Posterior vena cava (tissue), 2 donors: ENCODE measurements around the gene ZBTB25. TPM values are rescaled to one million over a fixed set of nuclear protein-coding genes. Genes with fewer than 3 reads are reported as not detected.
A peak's percentile ranks its signal among the peaks of the same experiment; 100 is the strongest.
"Not testable (repeated sequence)": the region's sequence is repeated elsewhere in the genome, so short reads cannot be mapped to it uniquely, and the experiment has no call there.

Experiments
- DNase-seq: peaks from one replicate; pipeline ENCODE4 v3.0.0-alpha.2; 2020; ENCODE audit warnings: low spot score
- intact Hi-C, 2 donors: fragments of 100-400 bp; cut with DNase I; formaldehyde crosslinking; loops; one replicate each; pipeline versions ENCODE4 v1.14.1 to v1.14.2; 2022 to 2023
- total RNA-seq, 2 donors: library from RNA; stranded (reverse); fragmentation: NEBNext Ultra II Directional; extraction: Animal tissue kit (Norgen Biotek cat#: 25700); gene quantifications; one replicate each; pipeline ENCODE4 v1.2.1, GENCODE V29; 2021
- donor health status: DM: yes; HTN: yes; CAD: no.
- donor health status: DM: yes; HTN: yes; CAD: no.

The ZBTB25 gene
- total RNA-seq, 2 donors from 2014 or later = 13.3 to 14.1 TPM

DNA sequence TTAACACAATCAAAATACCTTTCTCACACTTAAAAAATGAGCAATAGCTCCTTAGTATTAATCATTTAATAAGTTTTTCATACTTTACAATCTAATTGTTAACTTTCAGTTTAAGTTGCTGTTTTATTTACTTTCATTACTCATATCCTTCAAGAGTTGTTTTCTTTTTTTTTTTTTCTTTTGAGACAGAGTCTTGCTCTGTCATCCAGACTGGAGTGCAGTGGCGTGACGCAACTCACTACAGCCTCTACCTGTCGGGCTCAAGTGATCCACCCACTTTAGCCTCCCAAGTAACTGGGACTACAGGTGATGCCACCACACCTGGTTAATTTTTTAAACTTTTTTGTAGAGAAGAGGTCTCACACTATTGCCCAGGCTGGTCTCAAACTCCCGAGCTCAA is 17.1 kb upstream of the ZBTB25 start:
- DNase-seq = no peak
- intact Hi-C loops = no loop called here

DNA sequence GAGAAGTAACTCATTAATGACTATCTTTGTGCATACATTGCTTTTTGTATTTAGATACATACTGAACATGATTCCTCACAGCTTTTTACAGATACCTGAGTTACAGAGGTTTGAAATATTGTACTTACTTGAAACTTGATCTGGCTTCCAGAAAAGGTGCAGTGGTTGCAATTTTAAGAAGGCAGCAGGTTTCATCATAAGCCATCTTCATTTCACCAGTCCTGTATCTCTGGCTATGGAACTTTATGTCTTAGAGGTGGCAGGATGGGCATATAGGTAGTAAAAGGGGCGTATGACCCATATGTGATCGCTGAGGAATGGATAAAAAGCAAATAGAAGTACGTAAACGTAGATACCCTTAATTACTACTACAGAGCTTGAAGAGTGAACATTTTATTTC is 14.6 kb upstream of the ZBTB25 start:
- intact Hi-C loops = no loop called here

DNA sequence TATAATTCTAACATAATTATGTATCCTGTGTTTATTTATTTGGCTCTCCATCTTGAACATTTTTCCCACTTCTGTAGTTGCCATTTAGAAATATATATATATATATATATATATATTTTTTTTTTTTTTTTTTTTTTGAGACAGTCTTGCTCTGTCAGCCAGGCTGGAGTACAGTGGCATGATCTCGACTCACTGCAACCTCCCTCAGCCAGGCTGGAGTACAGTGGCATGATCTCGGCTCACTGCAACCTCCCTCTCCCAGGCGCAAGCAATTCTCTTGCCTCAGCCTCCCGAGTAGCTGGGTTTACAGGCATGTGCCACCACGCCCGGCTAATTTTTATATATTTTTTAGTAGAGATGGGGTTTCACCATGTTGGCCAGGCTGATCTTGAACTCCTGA is 14.0 kb upstream of the ZBTB25 start:
- intact Hi-C loops, DNase-seq: not testable (repeated sequence)

More for the DNA sequence above, 14.6 kb upstream of the ZBTB25 start:
- no peak for DNase-seq

DNA sequence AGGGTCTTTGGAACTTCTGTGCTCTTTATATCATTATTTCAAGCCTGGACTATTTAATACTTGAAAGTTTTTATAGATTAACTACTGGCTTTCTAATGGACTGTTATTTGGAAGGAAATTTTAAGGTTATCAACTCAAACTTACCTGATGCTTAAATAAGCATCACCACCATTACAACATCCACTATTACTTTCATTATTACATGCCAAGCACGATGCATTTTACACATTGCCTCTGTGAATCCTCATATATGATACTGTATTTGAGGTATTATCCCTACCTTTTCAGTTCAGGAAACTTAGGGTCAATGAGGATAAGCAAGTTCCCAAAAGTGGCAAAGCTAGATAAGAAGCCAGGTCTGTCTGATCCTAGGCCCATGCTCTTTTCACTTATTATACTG is 13.3 kb upstream of the ZBTB25 start:
- intact Hi-C loops = no loop called here
- no peak for DNase-seq

DNA sequence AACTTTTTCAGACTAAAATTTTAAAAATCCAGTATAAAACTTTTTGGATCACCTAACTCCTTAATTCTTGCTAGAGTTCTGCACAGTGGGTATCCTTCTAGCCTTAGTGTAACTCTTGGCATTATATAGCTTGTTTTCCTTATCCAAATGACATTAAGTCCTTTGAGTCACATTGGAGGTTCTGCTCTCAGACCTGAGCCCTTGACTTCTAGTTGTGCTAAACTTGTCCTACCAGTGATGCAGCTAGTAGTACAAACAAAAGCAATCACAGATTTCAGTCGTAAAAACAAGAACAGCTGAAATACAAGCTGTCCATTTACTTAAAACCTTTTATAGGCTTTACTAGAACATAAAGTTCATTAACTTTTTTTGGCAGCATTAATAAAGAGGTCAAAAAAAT is 11.4 kb upstream of the ZBTB25 start:
- intact Hi-C loops = no loop called here
- DNase-seq = no peak

DNA sequence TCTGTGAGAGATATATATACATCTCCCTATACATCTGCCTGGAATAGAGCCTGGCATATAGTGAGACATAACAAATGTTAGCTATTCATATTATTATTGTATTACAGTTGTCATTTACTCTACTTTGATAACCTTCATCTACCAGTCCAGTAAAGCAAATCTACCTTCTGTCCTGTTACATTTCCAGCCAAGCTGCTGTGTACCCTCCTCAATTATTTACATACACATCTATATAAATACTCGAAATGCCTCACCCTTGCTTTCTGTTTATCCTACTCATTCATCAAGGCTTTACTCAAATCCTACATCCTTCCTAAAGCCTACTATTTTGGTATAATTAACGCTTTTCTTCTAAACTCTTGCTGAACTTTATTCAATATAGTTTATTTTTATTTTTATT is 9.6 kb upstream of the ZBTB25 start:
- intact Hi-C loops = no loop called here
- DNase-seq = no peak

DNA sequence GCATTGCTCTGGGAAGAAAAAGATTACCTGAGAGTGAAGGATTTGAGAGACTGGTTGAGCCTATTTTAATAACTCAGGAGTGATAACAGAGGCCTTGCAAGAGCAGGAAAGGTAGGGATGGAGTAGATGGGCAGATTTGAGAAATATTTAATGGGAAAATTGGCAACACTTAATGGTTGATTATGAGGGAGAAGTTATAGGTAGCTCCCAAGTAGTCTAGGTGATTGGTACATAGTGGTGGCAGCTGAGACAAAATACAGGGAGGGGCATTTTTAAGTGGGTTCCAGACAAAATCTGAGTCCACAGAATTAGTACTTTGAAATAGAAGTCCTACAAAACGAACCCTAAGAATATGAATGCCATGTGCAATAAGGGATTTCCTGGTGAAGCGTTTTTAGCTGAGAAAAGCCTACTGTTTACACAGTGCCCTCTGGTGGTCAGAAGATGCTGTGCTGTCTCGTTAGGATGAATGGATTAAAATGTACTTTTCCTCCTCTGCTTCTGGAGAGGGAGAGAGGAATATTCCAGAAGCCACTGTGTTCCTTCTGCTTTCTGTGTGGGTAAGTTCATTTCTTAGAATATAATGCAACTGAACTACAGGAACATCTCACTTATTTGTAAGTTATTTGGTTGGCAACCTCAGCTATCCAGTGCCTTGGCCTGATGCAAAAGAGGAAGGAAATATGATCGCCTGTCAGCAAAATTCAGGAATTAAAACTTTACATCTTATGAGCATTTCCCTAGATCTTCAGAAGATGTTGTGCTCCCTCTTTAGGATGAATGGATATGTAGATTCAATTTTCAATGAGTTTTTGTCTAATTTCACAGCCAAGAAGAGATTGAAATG is 7.4 kb upstream of the ZBTB25 start:
- no peak for DNase-seq
- intact Hi-C loops = no loop called here

DNA sequence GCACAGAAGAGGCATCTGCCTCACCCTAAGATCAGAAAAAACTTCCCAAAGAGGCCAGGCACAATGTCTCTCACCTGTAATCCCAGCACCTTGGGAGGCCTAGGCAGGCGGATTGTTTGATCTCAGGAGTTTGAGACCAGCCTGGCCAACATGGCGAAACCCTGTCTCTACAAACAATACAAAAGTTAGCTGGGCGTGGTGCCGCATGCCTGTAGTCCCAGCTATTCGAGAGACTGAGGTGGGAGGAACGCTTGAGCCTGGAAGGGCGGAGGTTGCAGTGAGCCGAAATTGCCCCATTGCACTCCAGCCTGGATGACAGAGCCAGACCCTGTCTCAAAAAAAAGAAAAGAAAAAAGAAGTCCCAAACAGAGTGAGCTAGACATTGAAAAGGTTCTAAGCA is 5.4 kb upstream of the ZBTB25 start:
- DNase-seq = no peak
- intact Hi-C loops = no loop called here

DNA sequence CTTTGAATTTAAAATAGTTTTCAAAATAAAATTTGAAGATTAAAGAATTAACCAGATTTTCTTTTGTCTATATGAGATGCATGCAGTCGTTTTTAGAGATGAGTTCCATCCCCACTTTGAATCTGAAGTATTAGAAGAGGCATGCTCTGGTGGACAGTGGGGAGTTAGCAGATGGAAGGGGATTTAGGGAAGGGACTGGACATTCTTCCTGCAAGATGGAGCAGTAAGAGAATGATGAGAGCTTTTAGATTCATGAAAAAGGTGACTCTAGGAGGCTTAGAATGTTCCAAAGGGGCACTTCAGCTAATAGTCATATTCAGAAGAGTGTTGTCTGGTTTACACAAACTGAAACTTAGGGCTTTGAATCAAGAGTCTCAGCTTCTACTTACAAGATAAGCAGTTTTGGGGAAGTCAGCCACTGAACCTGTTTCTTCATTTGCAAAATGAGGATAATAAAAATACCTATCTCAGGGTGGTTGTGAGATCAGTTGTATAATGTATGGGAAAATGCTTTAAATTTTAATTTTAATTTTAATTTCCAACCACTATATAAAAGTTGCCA is 4.7 kb upstream of the ZBTB25 start:
- intact Hi-C loops = no loop called here

DNA sequence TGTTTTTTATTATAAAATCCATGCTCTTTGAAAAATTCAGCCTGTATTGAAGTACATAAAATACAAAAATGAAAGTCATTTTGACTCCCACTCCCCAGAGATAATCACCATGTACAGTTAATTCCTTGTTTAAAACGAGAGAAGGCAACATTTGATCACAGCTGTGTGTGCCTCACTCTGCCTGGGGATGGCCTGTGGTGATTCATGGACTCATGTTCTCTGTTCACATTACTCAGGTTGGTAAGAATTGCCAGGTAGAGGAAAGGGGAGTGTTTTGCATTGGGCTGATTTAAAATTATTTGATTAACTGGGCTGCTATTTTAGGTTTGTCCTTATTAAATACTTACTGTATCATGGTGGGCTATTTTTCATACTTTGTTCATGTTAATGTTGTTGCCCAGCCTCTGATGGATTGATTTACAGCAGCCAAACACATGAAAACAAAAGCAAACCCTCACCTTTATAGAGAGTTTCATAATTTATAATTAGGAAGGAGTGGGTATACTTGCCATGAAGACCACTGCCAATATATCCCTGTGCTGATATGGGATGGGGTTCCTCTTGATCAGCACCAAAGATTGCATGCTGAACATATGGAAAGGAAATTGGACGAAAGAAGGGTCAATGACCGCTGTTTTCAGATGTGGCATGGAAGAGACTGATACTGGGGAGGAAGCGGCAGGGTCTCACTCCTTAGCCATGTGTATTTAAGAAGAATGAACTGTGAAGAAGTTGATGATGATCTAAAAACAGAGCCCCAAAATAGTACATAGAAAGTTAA is 3.9 kb upstream of the ZBTB25 start:
- DNase-seq = no peak
- intact Hi-C loops = no loop called here

More for the DNA sequence above, 4.7 kb upstream of the ZBTB25 start:
- DNase-seq = no peak

DNA sequence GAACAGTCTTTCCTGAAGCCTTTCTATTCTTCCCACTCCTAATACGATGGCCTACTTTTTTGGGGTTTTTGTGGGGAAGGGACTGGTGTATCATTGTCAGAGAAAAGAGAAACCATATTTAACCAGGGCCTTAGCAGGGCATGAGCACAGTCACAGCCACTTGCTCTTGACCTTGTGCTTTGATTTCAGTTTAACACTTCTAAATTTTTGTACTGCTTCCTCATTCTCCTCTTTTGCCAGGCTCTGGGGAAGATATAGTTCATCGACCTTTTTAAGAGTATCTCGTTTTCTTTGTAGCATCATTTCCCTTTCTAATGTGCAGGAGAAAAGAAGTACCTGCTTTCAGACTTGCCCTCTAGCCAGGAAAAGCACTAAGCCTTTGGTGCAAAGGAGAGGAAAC is 3.1 kb upstream of the ZBTB25 start:
- intact Hi-C loops = no loop called here
- DNase-seq = no peak

DNA sequence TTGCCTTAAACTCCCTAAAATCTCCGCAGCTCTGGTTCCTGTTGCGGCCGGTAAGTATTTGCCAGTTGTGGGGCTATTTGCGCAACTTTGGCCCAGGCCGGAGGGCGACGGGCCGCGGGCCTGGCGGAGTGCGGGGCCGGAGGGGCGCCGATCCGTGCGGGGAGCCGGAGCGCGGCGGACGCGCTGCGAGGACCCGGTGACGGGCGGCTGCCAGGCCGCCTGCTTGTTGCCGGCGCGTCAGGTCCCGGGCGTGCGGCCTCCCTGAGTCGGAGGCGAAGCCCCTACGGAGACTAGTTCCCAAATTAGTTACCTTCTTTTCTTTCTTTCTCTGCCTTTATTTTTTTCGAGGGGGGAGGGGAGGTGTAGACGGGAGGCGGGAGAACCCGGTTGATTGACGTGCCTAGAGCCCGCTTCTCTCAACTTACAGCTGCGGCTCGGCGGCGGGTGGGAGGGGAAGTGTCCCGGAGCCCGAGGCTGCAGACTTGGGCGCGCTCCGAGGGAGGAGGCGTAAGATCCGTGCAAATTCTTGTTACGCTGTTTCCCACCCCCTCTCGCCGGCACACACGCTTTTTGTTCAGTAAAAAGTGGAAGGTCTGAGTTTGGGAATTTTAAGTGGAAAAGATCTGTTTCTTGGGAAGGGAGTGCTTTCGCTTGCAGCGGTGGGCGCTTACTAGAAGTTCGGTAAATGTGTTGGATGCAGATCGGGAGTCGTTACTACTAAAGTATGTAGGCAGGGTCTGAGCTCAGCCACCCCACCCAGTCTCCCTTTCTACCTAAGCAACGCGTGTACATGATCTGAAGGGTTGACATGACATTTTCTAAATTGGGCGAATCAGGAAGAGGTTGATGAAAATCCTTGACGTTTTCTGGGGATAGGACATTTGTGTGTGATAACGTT is 1.5 kb upstream of the ZBTB25 start:
- intact Hi-C loops = no loop called here
- peak; percentile 96 for DNase-seq

DNA sequence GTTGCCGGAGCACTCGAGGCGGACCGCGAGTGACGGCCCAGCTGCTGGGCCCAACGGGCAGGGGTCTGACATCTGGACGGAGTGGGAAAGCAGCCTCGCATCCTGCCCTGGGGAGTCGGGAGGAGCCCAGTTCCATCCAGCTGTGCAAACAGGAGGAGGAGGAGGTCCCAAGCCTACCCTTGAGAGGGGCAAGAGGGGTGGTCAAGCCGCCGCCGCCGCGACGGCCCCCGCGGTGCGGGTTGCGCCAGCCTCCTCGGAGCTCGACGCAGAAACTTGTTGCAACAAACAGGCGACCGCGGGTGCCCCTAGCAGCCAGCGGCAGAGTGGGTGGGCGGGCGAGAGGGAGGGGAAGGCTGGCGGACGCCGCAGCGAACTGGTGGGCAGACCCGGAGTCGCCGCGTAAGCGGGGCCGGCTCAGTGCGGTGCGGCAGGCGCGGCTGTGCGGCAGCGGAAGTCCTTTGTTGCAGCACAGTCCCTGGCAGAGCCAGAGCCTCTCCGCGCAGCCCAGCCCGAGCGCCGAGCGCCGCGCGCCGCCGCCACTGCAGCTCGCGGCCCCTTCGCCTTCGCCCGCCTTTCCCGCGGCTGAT is 765 bp upstream of the ZBTB25 start, which contains the start of gene ZBTB1:
ZBTB1 (plus strand) TSS at position 461 of the 587 bp plus-strand sequence. CDS start 16,735 bp downstream, outside the sequence.
- peak; percentile 96 for DNase-seq
- intact Hi-C loops = no loop called here

DNA sequence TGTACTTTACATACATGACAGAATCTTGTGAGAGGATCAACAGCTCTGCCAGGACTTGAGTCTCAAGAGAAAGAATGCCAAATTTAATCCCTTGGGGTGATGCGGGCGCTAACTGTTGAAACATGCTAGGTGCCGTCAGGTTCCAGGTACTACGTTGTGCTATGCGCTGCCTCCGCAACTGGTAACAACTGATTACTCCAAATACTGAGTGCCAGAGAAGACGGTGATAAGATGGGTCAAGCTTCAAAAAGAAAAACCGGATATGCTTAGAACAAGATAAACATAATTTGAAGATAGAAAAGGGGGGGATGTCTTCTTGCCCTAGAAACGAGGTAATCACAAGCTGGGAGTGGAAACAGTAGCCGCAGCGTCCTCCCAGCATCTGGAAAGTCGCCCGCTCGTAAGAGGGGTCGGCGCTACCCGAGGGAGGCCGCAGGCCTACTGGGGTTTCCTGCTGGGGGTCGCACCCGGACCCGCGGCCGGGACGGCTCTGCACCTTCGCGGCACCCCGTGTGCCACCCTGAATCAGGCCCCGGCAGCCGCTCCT is 678 bp downstream of the ZBTB25 start:
- no peak for DNase-seq
- intact Hi-C loops = no loop called here

DNA sequence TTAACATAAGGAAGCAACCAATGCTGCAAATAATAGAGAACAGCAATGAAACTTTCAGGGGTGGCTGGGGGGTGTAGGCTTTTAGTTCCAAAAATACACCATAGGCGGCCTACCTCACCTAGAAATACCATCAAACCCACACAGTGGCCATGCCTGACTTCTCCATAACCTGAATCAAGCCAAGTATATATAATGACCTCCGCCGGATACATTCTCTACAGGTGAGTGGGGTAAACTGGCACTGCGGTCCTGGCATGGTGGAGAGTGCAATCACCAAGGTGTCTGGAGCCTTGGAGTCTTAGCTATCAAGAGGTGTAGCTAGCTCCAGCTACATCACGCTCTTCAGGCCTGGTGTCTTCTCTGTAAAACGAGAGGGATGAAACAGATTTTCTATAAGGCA is 1.2 kb downstream of the ZBTB25 start:
- intact Hi-C loops = no loop called here

DNA sequence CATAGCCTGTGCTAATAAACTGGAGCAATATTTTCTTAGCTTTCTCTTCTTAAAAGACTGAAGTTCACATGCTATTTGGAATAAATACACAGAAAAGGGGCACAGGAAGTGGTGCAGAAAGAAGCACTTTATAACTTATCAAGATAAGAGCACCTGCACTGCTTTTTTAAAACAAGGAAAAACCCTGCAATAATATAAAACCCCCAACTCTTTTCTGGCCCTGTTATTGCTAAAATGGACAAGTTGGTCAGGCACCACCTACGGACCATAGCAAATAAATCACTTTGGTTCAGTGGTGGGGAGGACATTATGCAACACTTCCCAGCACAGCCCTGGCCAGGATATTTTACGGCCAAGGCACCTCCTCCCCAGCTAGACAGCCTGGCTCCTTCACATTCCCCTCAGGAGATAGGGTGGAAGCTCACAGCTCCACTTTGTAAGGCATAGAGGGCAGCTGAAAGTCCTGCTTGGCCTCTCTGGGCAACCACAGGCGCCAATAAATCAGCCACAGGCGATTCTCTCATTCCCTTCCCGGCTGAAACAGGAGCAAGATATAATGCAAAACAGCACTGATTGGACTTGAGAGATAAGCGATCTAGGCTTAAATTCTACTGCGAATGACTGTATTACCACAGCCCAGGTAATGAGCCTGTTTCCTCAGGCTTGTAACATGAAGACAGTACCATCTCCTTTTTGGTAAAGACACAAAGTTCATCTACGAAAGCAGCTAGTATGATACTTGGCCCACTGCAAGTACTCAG is 2.0 kb downstream of the ZBTB25 start:
- intact Hi-C loops = no loop called here
- no peak for DNase-seq

More for the DNA sequence above, 1.2 kb downstream of the ZBTB25 start:
- DNase-seq = no peak

DNA sequence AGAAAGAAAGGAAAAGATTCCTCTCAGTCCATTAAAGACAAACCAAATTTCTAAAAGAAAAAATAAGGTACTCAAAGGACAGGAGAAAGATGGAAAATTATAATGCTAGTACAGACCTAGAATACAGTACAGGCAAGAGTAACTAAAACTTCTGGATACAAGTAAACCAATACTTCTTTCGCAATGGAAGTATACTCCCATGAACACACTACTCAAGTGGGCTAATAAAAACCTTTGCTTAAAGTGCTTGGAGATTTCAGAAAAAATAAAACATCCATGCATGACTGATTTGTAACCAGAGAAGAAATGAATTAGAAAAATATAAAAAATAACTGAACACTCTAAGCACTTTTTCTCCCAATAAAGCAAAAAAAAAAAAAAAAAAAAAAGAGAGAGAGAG is 3.5 kb downstream of the ZBTB25 start:
- intact Hi-C loops = no loop called here
- DNase-seq = no peak

DNA sequence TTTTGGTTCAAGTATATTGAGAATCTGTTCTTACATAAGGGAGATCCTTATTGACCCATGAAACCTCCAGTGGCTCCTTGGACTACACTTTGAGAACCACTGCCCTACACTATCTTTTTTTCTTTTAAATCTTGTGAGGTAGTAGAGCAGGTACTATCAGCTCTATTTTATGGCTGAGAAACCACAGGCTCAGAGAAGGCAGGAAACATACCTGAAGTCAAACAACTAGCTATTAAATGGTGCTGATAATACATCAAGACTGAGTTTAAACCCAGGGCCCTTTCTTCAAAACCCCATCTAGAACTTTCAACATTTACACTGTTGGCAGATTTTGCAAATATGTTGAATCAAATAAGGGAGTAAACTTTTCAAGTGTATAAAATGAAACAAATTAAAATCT is 6.9 kb downstream of the ZBTB25 start:
- DNase-seq = no peak
- intact Hi-C loops = no loop called here
